Measurements from ENCODE around the gene KDR. TPM values are rescaled to one million over a fixed set of nuclear protein-coding genes. Genes with fewer than 3 reads are reported as not detected.

KDR gene
- polyA plus RNA-seq, 1 of the 3 experiments (the other 2 are of a cell fraction): not detected

GRCh38 chr4:55038176-55038890, 87.1 kb downstream of the KDR start (continued):
- TF ChIP-seq USF1 (IDR thresholded peaks at IDR 0.05; ENCODE audit: borderline replicate concordance, low read depth) (no peak), CHD2 (IDR thresholded peaks at IDR 0.05; ENCODE audit: low read length, partially characterized antibody) (no peak), MXI1 (IDR thresholded peaks at IDR 0.05; ENCODE audit: low read depth, low read length) (no peak), FOSL2 (IDR thresholded peaks at IDR 0.05; ENCODE audit: borderline replicate concordance, low read depth) (no peak), ELF1 (IDR thresholded peaks at IDR 0.05) (no peak), EP300 (IDR thresholded peaks at IDR 0.05; ENCODE audit: borderline replicate concordance in 1 of 2, low read depth in 1 of 2, low read length in 1 of 2) (no peak), POLR2AphosphoS5 (IDR thresholded peaks at IDR 0.05; ENCODE audit: low read depth, low read length) (no peak), NRF1 (IDR thresholded peaks at IDR 0.05; ENCODE audit: low read depth, low read length) (no peak), JUND (IDR thresholded peaks at IDR 0.05) (no peak), YY1 (IDR thresholded peaks at IDR 0.05; ENCODE audit: low read depth) (no peak), MAX (IDR thresholded peaks at IDR 0.05; ENCODE audit: low read depth) (no peak)

- H3K4me1 ChIP-seq (ENCODE audit: control insufficient read depth in 1 of 2, insufficient read depth in 2 of 2, low read depth in 1 of 2, low read length in 1 of 2): no peaks in the 10 kb centered on the region
- POLR2A ChIA-PET: interaction anchor here (0.7 kb wide), 1 partner anchor 28 kb away, joined by 3 read pairs; no protein-coding TSS in a partner anchor
- no peak for DNase-seq
- 8% methylated on average over 1 of the region's 1 CpG for WGBS (ENCODE audit: low lambda C conversion rate)
- no peaks in the 10 kb centered on the region for H3F3A ChIP-seq (replicated peaks; ENCODE audit: insufficient read depth)
- H3K27ac ChIP-seq (ENCODE audit: low read depth in 2 of 2, low read length in 1 of 2): no peak overlapping the region
- no peaks in the 10 kb centered on the region for H3K36me3 ChIP-seq (replicated peaks in 1 of 2; ENCODE audit: control insufficient read depth in 1 of 2, insufficient read depth in 2 of 2, low read length in 1 of 2)
- H4K20me1 ChIP-seq (ENCODE audit: insufficient read depth): no peaks in the 10 kb centered on the region
- no peaks in the 10 kb centered on the region for H3K79me2 ChIP-seq (ENCODE audit: insufficient read depth)
- H3K4me2 ChIP-seq: no peak overlapping the region
- no peak overlapping the region for H3K4me3 ChIP-seq (ENCODE audit: low read depth in 2 of 2, low read length in 1 of 2)
- no peak for TF ChIP-seq MEF2A (IDR thresholded peaks at IDR 0.05; ENCODE audit: borderline replicate concordance, low read depth)
- H3K9ac ChIP-seq: no peak overlapping the region
- CTCF ChIA-PET: no interaction called here
- H2AFZ ChIP-seq (ENCODE audit: low read depth): no peak overlapping the region
- H3K27me3 ChIP-seq (ENCODE audit: insufficient read depth): no peaks in the 10 kb centered on the region
- no peaks in the 10 kb centered on the region for H3K9me2 ChIP-seq
- no peaks in the 10 kb centered on the region for H3K9me3 ChIP-seq
Observed at GRCh38 chr4:55037728-55038127, 87.7 kb downstream of the KDR start.

- Histone ChIP-seq H4K20me1 (ENCODE audit: insufficient read depth) (no peaks in the 10 kb centered on the region), H3K9ac (no peak overlapping the region), H3K4me1 (ENCODE audit: control insufficient read depth in 1 of 2, insufficient read depth in 2 of 2, low read depth in 1 of 2, low read length in 1 of 2) (no peaks in the 10 kb centered on the region; a peak in 1 of 4 replicates), H3K4me2 (no peak overlapping the region), H3K9me2 (no peaks in the 10 kb centered on the region), H3K4me3 (ENCODE audit: low read depth in 2 of 2, low read length in 1 of 2) (no peak overlapping the region), H3F3A (replicated peaks; ENCODE audit: insufficient read depth) (no peaks in the 10 kb centered on the region), H3K27me3 (ENCODE audit: insufficient read depth) (no peaks in the 10 kb centered on the region), H3K27ac (ENCODE audit: low read depth in 2 of 2, low read length in 1 of 2) (no peak overlapping the region), H3K36me3 (replicated peaks in 1 of 2; ENCODE audit: control insufficient read depth in 1 of 2, insufficient read depth in 2 of 2, low read length in 1 of 2) (no peaks in the 10 kb centered on the region), H3K79me2 (ENCODE audit: insufficient read depth) (no peaks in the 10 kb centered on the region), H2AFZ (ENCODE audit: low read depth) (no peak overlapping the region), H3K9me3 (no peaks in the 10 kb centered on the region)
- no peak for DNase-seq
- ChIA-PET POLR2A (no interaction called here), CTCF (interaction anchor here (0.8 kb wide), 1 partner anchor 66 kb away, joined by 3 read pairs; no protein-coding TSS in a partner anchor)
- TF ChIP-seq EZH2phosphoT487 (IDR thresholded peaks at IDR 0.05; ENCODE audit: borderline replicate concordance, low read depth) (no peak), ELF1 (IDR thresholded peaks at IDR 0.05) (no peak), FOSL2 (IDR thresholded peaks at IDR 0.05; ENCODE audit: borderline replicate concordance, low read depth) (no peak), TEAD4 (IDR thresholded peaks at IDR 0.05; ENCODE audit: borderline replicate concordance, insufficient read depth) (no peak), RCOR1 (IDR thresholded peaks at IDR 0.05; ENCODE audit: low read length) (no peak), MXI1 (IDR thresholded peaks at IDR 0.05; ENCODE audit: low read depth, low read length) (no peak), MAX (IDR thresholded peaks at IDR 0.05; ENCODE audit: low read depth) (no peak), USF2 (IDR thresholded peaks at IDR 0.05; ENCODE audit: borderline replicate concordance, low read depth, low read length) (no peak)
- 46% methylated on average over 3 of the region's 3 CpGs for WGBS (ENCODE audit: low lambda C conversion rate)
Observed at GRCh38 chr4:55036405-55036804, 89.0 kb downstream of the KDR start.

Data from SK-N-SH (cell line).